ENCODE results near the gene PRTFDC1. TPM values are rescaled to one million over a fixed set of nuclear protein-coding genes. Genes with fewer than 3 reads are reported as not detected.

The PRTFDC1 gene
- total RNA-seq, 1 donor from 2014 or later: 2.8 TPM

- no peak for DNase-seq (ENCODE audit: extremely low read depth, low read depth, low spot score)
Observed at GRCh38 chr10:24804956-24805355, 147.4 kb downstream of the PRTFDC1 start.

GRCh38 chr10:24804392-24804791 lies 148.0 kb downstream of the PRTFDC1 start:
- DNase-seq (ENCODE audit: extremely low read depth, low read depth, low spot score): no peak

- DNase-seq (ENCODE audit: extremely low read depth, low read depth, low spot score): no peak
Observed at GRCh38 chr10:24802378-24802777, 150.0 kb downstream of the PRTFDC1 start.

GRCh38 chr10:24800861-24801260 lies 151.5 kb downstream of the PRTFDC1 start:
- DNase-seq (ENCODE audit: extremely low read depth, low read depth, low spot score): no peak

Other genes with a start within 250 kb of the PRTFDC1 start
- 70.8 and 76.1 TPM in 2 replicates for gene ARHGAP21, start 228.7 kb downstream of the PRTFDC1 start, total RNA-seq
- 1.5 TPM in 1 of 2 replicates, not detected in the other for gene ENKUR, start 63.6 kb upstream of the PRTFDC1 start, total RNA-seq
- 1.1 and 1.8 TPM in 2 replicates for gene THNSL1, start 64.0 kb upstream of the PRTFDC1 start, total RNA-seq
- gene GPR158, start 222.4 kb upstream of the PRTFDC1 start, total RNA-seq: not detected in 2 replicates